DOHH2 (cell line): ENCODE data around the gene TAF1.
"Not testable (repeated sequence)": the region's sequence is repeated elsewhere in the genome, so short reads cannot be mapped to it uniquely, and the experiment has no call there.

ENCODE experiments used
- H3F3A ChIP-seq: fragments of 200-600 bp; sonication (generic), shearing (Covaris generic); 2 replicates; pipeline ENCODE4 v1.6.0; 2016; ENCODE audit warnings: antibody characterized with exemption, mild to moderate bottlenecking; ENCODE audit not compliant: control insufficient read depth, insufficient read depth
- H3K27ac ChIP-seq: fragments of 200-600 bp; sonication (generic); 2 replicates; pipeline ENCODE4 v1.5.1; 2014; ENCODE audit warnings: low read depth, mild to moderate bottlenecking, low read length, moderate library complexity
- H3K27me3 ChIP-seq: fragments of 200-600 bp; sonication (generic); 2 replicates; pipeline ENCODE4 v1.6.1; 2014; ENCODE audit warnings: mild to moderate bottlenecking, low read length, mixed read lengths; ENCODE audit not compliant: control insufficient read depth
- H3K36me3 ChIP-seq: fragments of 200-600 bp; sonication (generic); 2 replicates; pipeline ENCODE4 v1.6.1; 2014; ENCODE audit warnings: mild to moderate bottlenecking, low read length, moderate library complexity, mixed read lengths; ENCODE audit not compliant: control insufficient read depth
- H3K4me1 ChIP-seq: fragments of 200-600 bp; sonication (generic); 2 replicates; pipeline ENCODE4 v1.6.1; 2014; ENCODE audit warnings: mild to moderate bottlenecking, low read length, mixed read lengths; ENCODE audit not compliant: control insufficient read depth
- H3K4me2 ChIP-seq: fragments of 200-600 bp; sonication (generic); 2 replicates; pipeline ENCODE4 v1.6.0; 2014; ENCODE audit warnings: mild to moderate bottlenecking, low read length, moderate library complexity
- H3K4me3 ChIP-seq: fragments of 200-600 bp; sonication (generic); 2 replicates; pipeline ENCODE4 v1.5.1; 2014; ENCODE audit warnings: mild to moderate bottlenecking, low read length, mixed read lengths
- H3K79me2 ChIP-seq: fragments of 200-600 bp; sonication (generic); 2 replicates; pipeline ENCODE4 v1.6.1; 2014; ENCODE audit warnings: mild to moderate bottlenecking, low read length, mixed read lengths; ENCODE audit not compliant: control insufficient read depth
- H3K9me2 ChIP-seq: fragments of 200-600 bp; sonication (generic); replicated peaks from 2 replicates; pipeline ENCODE4 v1.6.1; 2014; ENCODE audit warnings: mild to moderate bottlenecking, low read length, mixed read lengths; ENCODE audit not compliant: control insufficient read depth
- H3K9me3 ChIP-seq: fragments of 200-600 bp; sonication (generic); 2 replicates; pipeline ENCODE4 v1.6.1; 2014; ENCODE audit warnings: antibody characterized with exemption, low read length, mixed read lengths; ENCODE audit not compliant: control insufficient read depth, insufficient read depth
- H4K20me1 ChIP-seq: fragments of 200-600 bp; sonication (generic); 2 replicates; pipeline ENCODE4 v1.6.0; 2014; ENCODE audit warnings: low read depth, mild to moderate bottlenecking, antibody characterized with exemption, low read length, moderate library complexity; ENCODE audit not compliant: control insufficient read depth, insufficient read depth
- EZH2phosphoT487 ChIP-seq: fragments of 200-600 bp; sonication (generic); IDR thresholded peaks from 2 replicates; pipeline ENCODE4 v1.6.1; 2017; ENCODE audit warnings: borderline replicate concordance, mild to moderate bottlenecking, antibody characterized with exemption, low read length, moderate library complexity, mixed read lengths
- TF ChIP-seq, protein P1 (sequence below): fragments of 200-600 bp; sonication (generic); IDR thresholded peaks from one replicate; pipeline ENCODE4 v1.5.1; 2014; ENCODE audit warnings: antibody characterized with exemption, mild to moderate bottlenecking, low read depth, low read length; ENCODE audit not compliant: poor library complexity, severe bottlenecking

Gene TAF1, protein sequence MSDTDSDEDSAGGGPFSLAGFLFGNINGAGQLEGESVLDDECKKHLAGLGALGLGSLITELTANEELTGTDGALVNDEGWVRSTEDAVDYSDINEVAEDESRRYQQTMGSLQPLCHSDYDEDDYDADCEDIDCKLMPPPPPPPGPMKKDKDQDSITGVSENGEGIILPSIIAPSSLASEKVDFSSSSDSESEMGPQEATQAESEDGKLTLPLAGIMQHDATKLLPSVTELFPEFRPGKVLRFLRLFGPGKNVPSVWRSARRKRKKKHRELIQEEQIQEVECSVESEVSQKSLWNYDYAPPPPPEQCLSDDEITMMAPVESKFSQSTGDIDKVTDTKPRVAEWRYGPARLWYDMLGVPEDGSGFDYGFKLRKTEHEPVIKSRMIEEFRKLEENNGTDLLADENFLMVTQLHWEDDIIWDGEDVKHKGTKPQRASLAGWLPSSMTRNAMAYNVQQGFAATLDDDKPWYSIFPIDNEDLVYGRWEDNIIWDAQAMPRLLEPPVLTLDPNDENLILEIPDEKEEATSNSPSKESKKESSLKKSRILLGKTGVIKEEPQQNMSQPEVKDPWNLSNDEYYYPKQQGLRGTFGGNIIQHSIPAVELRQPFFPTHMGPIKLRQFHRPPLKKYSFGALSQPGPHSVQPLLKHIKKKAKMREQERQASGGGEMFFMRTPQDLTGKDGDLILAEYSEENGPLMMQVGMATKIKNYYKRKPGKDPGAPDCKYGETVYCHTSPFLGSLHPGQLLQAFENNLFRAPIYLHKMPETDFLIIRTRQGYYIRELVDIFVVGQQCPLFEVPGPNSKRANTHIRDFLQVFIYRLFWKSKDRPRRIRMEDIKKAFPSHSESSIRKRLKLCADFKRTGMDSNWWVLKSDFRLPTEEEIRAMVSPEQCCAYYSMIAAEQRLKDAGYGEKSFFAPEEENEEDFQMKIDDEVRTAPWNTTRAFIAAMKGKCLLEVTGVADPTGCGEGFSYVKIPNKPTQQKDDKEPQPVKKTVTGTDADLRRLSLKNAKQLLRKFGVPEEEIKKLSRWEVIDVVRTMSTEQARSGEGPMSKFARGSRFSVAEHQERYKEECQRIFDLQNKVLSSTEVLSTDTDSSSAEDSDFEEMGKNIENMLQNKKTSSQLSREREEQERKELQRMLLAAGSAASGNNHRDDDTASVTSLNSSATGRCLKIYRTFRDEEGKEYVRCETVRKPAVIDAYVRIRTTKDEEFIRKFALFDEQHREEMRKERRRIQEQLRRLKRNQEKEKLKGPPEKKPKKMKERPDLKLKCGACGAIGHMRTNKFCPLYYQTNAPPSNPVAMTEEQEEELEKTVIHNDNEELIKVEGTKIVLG (N-terminal part only)

DNA sequence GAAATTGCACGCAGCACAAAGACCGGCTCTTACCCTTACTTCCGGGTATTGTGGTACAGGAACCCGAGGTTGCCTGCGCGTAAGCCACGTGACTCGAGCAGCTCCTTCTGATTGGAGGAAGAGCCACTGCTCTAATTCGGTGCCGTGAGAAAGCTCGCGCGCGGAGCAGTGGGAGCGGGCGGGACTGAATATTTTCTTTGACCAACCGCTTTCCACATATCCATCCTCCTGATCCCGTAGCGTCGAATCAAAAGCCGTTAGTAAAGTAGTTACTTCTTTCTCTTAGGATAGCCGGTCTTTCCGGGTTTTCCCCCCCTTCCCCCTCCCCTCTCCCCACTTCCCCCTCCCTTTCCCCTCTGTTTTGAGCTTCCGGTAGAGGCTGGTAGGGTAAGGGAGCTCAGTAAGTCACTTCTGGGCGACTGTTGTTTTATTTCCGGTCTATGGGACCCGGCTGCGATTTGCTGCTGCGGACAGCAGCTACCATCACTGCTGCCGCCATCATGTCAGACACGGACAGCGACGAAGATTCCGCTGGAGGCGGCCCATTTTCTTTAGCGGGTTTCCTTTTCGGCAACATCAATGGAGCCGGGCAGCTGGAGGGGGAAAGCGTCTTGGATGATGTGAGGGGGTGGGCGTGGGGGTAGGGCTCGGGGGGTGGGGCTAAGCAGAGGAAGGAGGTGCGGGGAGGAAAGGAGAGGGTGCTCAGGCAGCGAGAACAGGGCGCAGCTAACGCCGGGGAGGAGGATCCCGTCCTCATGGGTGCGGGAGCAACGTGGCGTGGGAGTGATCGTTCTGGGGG, at the start of gene TAF1:
Gene TAF1, plus strand, starts transcription at position 483 of the 799 bp plus-strand sequence. Its CDS starts 18 bp downstream, at position 501.
- peaks cover 50% of the 10 kb centered on the region for H3K79me2 ChIP-seq
- H3K9me2 ChIP-seq, result no peaks in the 10 kb centered on the region
- TF ChIP-seq EZH2phosphoT487, result no peak
- TF ChIP-seq, protein P1, sequence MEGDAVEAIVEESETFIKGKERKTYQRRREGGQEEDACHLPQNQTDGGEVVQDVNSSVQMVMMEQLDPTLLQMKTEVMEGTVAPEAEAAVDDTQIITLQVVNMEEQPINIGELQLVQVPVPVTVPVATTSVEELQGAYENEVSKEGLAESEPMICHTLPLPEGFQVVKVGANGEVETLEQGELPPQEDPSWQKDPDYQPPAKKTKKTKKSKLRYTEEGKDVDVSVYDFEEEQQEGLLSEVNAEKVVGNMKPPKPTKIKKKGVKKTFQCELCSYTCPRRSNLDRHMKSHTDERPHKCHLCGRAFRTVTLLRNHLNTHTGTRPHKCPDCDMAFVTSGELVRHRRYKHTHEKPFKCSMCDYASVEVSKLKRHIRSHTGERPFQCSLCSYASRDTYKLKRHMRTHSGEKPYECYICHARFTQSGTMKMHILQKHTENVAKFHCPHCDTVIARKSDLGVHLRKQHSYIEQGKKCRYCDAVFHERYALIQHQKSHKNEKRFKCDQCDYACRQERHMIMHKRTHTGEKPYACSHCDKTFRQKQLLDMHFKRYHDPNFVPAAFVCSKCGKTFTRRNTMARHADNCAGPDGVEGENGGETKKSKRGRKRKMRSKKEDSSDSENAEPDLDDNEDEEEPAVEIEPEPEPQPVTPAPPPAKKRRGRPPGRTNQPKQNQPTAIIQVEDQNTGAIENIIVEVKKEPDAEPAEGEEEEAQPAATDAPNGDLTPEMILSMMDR, result no peak
- H3K4me2 ChIP-seq, result peak within 1 kb of the TSS; percentile 76
- no peaks in the 10 kb centered on the region for H3K9me3 ChIP-seq
- H3K4me1 ChIP-seq, result peaks cover 14% of the 10 kb centered on the region
- H3K27ac ChIP-seq, result peak within 1 kb of the TSS; percentile 85
- H3K4me3 ChIP-seq, result peak within 1 kb of the TSS; percentile 87
- H3F3A ChIP-seq, result no peaks in the 10 kb centered on the region
- H4K20me1 ChIP-seq, result no peaks in the 10 kb centered on the region
- H3K36me3 ChIP-seq, result peaks cover 30% of the 10 kb centered on the region
- no peaks in the 10 kb centered on the region for H3K27me3 ChIP-seq

GRCh38 chrX:71316959-71317358, 49.2 kb upstream of the TAF1 start:
- H3K4me2 ChIP-seq, result not testable (repeated sequence)

GRCh38 chrX:71320126-71320525, 46.0 kb upstream of the TAF1 start:
- Histone ChIP-seq H3K27me3 (no peaks in the 10 kb centered on the region), H3K79me2 (no peaks in the 10 kb centered on the region), H3K36me3 (no peaks in the 10 kb centered on the region), H4K20me1 (no peaks in the 10 kb centered on the region), H3K4me1 (no peaks in the 10 kb centered on the region), H3K4me2 (no peak overlapping the region), H3K9me2 (no peaks in the 10 kb centered on the region), H3K27ac (no peak overlapping the region), H3K9me3 (no peaks in the 10 kb centered on the region), H3F3A (no peaks in the 10 kb centered on the region), H3K4me3 (no peak overlapping the region)
- no peak for TF ChIP-seq EZH2phosphoT487
- TF ChIP-seq, protein P1, result no peak

More at GRCh38 chrX:71316959-71317358, 49.2 kb upstream of the TAF1 start:
- not testable (repeated sequence) for H4K20me1 ChIP-seq, H3K79me2 ChIP-seq, H3K9me3 ChIP-seq, H3K4me3 ChIP-seq, H3K36me3 ChIP-seq, H3K27me3 ChIP-seq, H3K4me1 ChIP-seq, H3K9me2 ChIP-seq, H3F3A ChIP-seq, H3K27ac ChIP-seq
